Measurements from ENCODE around the gene ANKRD44.

ANKRD44 gene

DNA sequence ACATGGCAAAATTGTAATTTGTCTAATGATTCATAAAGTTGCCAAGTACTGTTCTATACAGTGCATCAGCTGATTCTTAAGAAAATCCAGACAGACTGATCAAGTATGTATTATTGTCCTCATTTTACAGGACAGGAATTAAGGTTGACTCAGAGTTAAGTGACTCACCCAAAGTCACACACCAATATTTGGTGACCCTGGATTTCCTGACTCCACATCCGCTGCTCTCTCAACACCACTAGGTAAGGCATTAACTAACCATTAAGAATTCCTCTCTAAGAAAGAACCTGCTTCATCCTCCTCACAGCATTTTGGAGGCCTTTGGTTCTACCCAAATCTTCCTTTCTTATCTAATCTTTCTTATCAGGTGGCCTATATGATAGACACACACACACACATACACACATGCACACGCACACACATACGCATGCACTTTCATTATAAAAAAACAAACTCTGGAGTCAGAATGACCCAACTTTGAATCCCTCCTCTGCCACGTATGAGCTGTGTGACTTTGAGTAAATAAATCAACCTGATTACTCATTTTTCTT lies 150.8 kb downstream of the ANKRD44 start:
- Histone ChIP-seq H3K79me2 (ENCODE audit: control insufficient read depth, low read length) (peaks cover 68% of the 10 kb centered on the region), H3K36me3 (ENCODE audit: control insufficient read depth, low read length) (peaks cover 28% of the 10 kb centered on the region), H3K9me2 (replicated peaks; ENCODE audit: control insufficient read depth, low read length) (no peaks in the 10 kb centered on the region), H4K20me1 (ENCODE audit: control insufficient read depth, insufficient read depth, low read depth, low read length) (no peaks in the 10 kb centered on the region), H3K27me3 (ENCODE audit: control insufficient read depth, low read length) (no peaks in the 10 kb centered on the region), H3K4me2 (ENCODE audit: low read length) (peak overlapping the region; percentile 96), H3F3A (ENCODE audit: control insufficient read depth, insufficient read depth) (peaks cover 35% of the 10 kb centered on the region), H3K27ac (ENCODE audit: low read depth, low read length) (peak overlapping the region; percentile 93), H3K9me3 (ENCODE audit: control insufficient read depth, insufficient read depth, low read length) (peaks cover 12% of the 10 kb centered on the region), H3K4me3 (ENCODE audit: low read length) (peak overlapping the region; percentile 73), H3K4me1 (ENCODE audit: control insufficient read depth, low read length) (peaks cover 87% of the 10 kb centered on the region)
- TF ChIP-seq EZH2phosphoT487 (IDR thresholded peaks at IDR 0.05; ENCODE audit: borderline replicate concordance, low read length): no peak
- TF ChIP-seq, protein P1, sequence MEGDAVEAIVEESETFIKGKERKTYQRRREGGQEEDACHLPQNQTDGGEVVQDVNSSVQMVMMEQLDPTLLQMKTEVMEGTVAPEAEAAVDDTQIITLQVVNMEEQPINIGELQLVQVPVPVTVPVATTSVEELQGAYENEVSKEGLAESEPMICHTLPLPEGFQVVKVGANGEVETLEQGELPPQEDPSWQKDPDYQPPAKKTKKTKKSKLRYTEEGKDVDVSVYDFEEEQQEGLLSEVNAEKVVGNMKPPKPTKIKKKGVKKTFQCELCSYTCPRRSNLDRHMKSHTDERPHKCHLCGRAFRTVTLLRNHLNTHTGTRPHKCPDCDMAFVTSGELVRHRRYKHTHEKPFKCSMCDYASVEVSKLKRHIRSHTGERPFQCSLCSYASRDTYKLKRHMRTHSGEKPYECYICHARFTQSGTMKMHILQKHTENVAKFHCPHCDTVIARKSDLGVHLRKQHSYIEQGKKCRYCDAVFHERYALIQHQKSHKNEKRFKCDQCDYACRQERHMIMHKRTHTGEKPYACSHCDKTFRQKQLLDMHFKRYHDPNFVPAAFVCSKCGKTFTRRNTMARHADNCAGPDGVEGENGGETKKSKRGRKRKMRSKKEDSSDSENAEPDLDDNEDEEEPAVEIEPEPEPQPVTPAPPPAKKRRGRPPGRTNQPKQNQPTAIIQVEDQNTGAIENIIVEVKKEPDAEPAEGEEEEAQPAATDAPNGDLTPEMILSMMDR (IDR thresholded peaks at IDR 0.05; ENCODE audit: low read depth, low read length, poor library complexity, severe bottlenecking): no peak

DNA sequence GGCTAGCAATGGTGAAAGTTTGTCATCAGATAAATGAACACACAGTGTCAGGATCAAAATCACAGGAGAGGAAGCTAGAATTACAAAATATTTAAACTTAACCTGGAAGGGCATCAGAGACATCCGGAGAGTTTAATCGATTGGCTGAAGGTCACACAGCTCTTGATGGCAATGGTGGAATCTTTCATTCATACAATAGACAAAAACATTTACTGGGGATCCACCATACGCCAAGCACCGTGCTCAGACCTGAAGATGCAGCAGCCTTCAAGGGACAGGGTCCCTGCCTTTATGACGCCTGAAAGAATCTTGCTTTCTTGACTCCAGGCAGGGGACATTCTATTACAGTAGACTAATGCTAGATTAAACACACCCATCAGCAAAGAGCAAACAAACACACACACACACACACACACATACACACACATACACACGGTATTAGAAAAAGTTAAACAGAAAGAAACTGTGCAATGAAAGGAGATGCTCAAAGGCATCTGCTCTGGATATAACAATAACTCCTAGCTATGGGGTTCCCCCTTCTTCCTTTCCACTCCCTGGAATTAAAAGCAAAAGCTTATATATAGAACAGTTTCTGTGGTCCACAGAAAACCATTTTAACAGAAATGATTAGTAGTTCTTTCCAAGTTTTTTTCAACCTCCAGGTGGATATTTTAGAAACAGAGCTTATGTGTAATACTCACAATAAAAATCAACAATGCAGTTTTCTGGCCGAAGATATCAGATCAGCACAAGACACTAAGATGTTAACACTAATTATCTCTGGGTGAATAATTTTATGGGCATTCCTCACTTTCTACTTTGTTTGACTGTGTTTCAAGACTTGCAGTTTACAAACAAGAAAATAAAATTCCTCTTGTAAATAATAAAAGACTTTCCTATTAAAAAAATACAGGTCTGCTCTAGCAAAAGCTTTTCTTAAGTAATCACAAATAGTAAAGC lies 151.7 kb downstream of the ANKRD44 start:
- no peaks in the 10 kb centered on the region for H4K20me1 ChIP-seq (ENCODE audit: control insufficient read depth, insufficient read depth, low read depth, low read length)
- peak overlapping the region; percentile 73 for H3K4me3 ChIP-seq (ENCODE audit: low read length)
- TF ChIP-seq, protein P1 (IDR thresholded peaks at IDR 0.05; ENCODE audit: low read depth, low read length, poor library complexity, severe bottlenecking): no peak
- no peak for TF ChIP-seq EZH2phosphoT487 (IDR thresholded peaks at IDR 0.05; ENCODE audit: borderline replicate concordance, low read length)
- H3K27ac ChIP-seq (ENCODE audit: low read depth, low read length): peak overlapping the region; percentile 93
- H3K27me3 ChIP-seq (ENCODE audit: control insufficient read depth, low read length): no peaks in the 10 kb centered on the region
- peaks cover 95% of the 10 kb centered on the region for H3K4me1 ChIP-seq (ENCODE audit: control insufficient read depth, low read length)
- peaks cover 70% of the 10 kb centered on the region for H3K79me2 ChIP-seq (ENCODE audit: control insufficient read depth, low read length)
- H3K9me2 ChIP-seq (replicated peaks; ENCODE audit: control insufficient read depth, low read length): no peaks in the 10 kb centered on the region
- peak overlapping the region; percentile 96 for H3K4me2 ChIP-seq (ENCODE audit: low read length)
- peaks cover 28% of the 10 kb centered on the region for H3K36me3 ChIP-seq (ENCODE audit: control insufficient read depth, low read length)
- H3F3A ChIP-seq (ENCODE audit: control insufficient read depth, insufficient read depth): peaks cover 41% of the 10 kb centered on the region
- peaks cover 12% of the 10 kb centered on the region for H3K9me3 ChIP-seq (ENCODE audit: control insufficient read depth, insufficient read depth, low read length)

DNA sequence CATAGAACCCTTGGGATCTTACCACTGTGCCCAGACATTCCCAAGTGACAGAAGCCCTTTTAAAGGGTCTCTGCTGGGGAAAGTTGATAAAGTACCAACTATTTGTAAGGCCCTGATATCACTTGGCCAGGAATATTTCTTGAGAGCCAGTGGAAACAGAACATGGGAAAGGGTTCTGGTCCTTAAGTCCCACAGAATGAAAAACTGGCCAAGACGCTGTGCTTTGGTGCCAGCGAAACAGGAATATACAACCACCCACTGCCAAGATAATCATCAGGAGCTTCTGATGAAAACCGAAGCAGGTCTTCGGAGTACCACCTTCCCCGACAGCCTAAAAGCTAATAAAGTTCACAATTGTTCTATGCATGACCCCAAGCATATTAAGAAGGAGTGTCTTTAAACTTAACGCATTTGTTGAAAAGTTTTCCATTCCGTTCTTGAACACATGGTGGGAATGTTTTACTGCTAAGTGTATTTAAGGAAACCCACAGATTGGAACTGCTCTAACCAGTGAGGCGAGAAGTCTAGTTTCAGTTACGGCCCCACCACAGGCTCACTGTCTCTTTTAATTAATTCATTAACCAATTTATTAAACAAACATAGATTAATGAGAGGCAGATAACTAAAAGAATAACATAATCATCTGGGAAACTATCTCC lies 152.6 kb downstream of the ANKRD44 start:
- Histone ChIP-seq H3K79me2 (ENCODE audit: control insufficient read depth, low read length) (peaks cover 70% of the 10 kb centered on the region), H3K4me3 (ENCODE audit: low read length) (peak overlapping the region; percentile 73), H4K20me1 (ENCODE audit: control insufficient read depth, insufficient read depth, low read depth, low read length) (no peaks in the 10 kb centered on the region), H3K4me1 (ENCODE audit: control insufficient read depth, low read length) (peaks cover 99% of the 10 kb centered on the region), H3K27ac (ENCODE audit: low read depth, low read length) (peak overlapping the region; percentile 93), H3K9me3 (ENCODE audit: control insufficient read depth, insufficient read depth, low read length) (peaks cover 12% of the 10 kb centered on the region), H3K36me3 (ENCODE audit: control insufficient read depth, low read length) (peaks cover 35% of the 10 kb centered on the region), H3K27me3 (ENCODE audit: control insufficient read depth, low read length) (no peaks in the 10 kb centered on the region), H3K4me2 (ENCODE audit: low read length) (peak overlapping the region; percentile 96), H3K9me2 (replicated peaks; ENCODE audit: control insufficient read depth, low read length) (no peaks in the 10 kb centered on the region), H3F3A (ENCODE audit: control insufficient read depth, insufficient read depth) (peaks cover 49% of the 10 kb centered on the region)
- TF ChIP-seq EZH2phosphoT487 (IDR thresholded peaks at IDR 0.05; ENCODE audit: borderline replicate concordance, low read length): no peak
- TF ChIP-seq, protein P1 (IDR thresholded peaks at IDR 0.05; ENCODE audit: low read depth, low read length, poor library complexity, severe bottlenecking): no peak

Data from DOHH2 (cell line).